PC-9 (cell line): ENCODE measurements around the gene AP3S2.

Experiments used
- EZH2 ChIP-seq: fragments of 200-600 bp; sonication (generic); IDR thresholded peaks from 2 replicates; pipeline ENCODE4 v1.8.0; 2017; ENCODE audit warnings: antibody characterized with exemption, low read depth
- TF ChIP-seq, protein P1 (sequence below): fragments of 200-600 bp; sonication (generic); conservative IDR thresholded peaks from 2 replicates; pipeline ENCODE4 v1.6.1; 2017; ENCODE audit warnings: mixed run types, antibody characterized with exemption, mild to moderate bottlenecking, moderate library complexity

DNA sequence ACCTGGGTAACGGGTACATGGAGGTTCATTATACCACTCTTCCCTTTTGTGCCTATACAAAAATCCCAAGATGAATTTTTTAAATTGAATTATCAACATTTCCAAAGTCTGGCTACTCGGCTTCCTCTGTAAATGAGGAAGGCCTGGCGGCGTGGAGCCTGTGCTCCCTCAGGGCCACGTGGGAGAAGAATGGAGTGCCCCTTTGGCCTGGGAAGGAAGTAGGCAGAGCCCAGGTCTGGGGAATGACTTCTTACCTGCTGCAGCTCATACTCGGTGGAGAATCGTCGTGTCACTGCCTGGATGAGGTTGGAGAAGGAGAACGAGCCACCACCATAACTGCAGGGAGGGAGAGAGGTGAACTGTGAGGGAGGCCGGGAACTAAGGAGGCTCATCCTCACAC, 103.6 kb downstream of the AP3S2 start:
- TF ChIP-seq, protein P1, sequence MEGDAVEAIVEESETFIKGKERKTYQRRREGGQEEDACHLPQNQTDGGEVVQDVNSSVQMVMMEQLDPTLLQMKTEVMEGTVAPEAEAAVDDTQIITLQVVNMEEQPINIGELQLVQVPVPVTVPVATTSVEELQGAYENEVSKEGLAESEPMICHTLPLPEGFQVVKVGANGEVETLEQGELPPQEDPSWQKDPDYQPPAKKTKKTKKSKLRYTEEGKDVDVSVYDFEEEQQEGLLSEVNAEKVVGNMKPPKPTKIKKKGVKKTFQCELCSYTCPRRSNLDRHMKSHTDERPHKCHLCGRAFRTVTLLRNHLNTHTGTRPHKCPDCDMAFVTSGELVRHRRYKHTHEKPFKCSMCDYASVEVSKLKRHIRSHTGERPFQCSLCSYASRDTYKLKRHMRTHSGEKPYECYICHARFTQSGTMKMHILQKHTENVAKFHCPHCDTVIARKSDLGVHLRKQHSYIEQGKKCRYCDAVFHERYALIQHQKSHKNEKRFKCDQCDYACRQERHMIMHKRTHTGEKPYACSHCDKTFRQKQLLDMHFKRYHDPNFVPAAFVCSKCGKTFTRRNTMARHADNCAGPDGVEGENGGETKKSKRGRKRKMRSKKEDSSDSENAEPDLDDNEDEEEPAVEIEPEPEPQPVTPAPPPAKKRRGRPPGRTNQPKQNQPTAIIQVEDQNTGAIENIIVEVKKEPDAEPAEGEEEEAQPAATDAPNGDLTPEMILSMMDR = no peak
- no peak for TF ChIP-seq EZH2
